ENCODE results near the gene SPTBN4.
A peak's percentile ranks its signal among the peaks of the same experiment; 100 is the strongest.
"Not testable (repeated sequence)": the region's sequence is repeated elsewhere in the genome, so short reads cannot be mapped to it uniquely, and the experiment has no call there.

The SPTBN4 gene

DNA sequence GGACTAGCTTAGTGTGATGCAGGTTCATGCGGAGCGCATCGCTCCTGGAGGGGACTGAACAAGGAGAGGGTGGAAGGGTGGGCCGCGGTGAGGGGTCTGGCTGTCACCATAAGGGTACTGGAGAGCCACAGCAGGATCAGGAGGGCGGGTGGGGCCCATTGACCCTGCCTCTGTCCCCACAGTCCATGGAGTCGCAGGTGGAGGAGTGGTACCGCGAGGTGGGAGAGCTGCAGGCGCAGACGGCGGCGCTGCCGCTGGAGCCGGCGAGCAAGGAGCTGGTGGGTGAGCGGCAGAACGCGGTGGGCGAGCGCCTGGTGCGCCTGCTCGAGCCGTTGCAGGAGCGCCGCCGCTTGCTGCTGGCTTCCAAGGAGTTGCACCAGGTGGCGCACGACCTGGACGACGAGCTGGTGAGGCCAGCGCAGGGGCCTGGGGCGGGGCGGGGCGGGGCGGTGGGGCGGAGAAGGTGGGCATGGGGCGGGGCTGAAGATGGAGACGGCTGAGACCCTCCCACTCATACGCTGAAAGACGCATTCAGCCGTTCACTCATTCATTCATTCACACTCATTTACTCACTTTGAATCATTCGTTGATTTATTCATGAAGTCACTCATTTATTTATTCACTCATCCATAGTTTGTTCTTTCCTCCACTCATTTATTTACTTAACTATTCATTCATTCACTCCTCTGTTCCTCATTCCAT, 82.4 kb downstream of the SPTBN4 start:
- no peaks in the 10 kb centered on the region for H3K36me3 ChIP-seq (ENCODE audit: control insufficient read depth, insufficient read depth, low read length)
- H3K27me3 ChIP-seq (ENCODE audit: control insufficient read depth, insufficient read depth, low read length): peaks cover 43% of the 10 kb centered on the region
- H3K4me3 ChIP-seq (ENCODE audit: low read depth, low read length): peak overlapping the region; percentile 55
- no peaks in the 10 kb centered on the region for H3K9me3 ChIP-seq (ENCODE audit: control insufficient read depth, insufficient read depth, low read length)
- H3K9ac ChIP-seq (ENCODE audit: low read depth, low read length): no peak overlapping the region
- H3K4me1 ChIP-seq (ENCODE audit: control insufficient read depth, insufficient read depth, low read length): no peaks in the 10 kb centered on the region

DNA sequence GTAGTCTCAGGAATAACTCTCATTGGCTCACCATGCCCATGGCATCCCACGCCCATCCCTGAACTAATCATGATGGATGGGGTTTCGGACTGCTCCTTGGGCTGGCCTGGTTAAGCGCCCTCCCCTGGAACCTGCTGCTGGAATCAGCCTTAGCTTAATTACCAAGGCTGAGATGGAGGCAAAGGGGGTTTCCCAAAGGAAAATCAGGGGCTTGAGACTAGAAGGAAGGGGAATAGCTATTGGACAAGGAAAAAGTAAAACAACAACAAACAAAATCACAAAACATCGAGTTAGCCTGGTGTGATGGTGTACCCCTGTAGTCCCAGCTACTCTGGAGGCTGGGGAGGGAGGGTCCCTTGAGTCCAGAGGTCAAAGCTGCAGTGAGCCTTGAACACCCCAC, 84.2 kb downstream of the SPTBN4 start:
- no peaks in the 10 kb centered on the region for H3K4me1 ChIP-seq (ENCODE audit: control insufficient read depth, insufficient read depth, low read length)
- no peaks in the 10 kb centered on the region for H3K9me3 ChIP-seq (ENCODE audit: control insufficient read depth, insufficient read depth, low read length)
- no peaks in the 10 kb centered on the region for H3K36me3 ChIP-seq (ENCODE audit: control insufficient read depth, insufficient read depth, low read length)
- no peak overlapping the region for H3K4me3 ChIP-seq (ENCODE audit: low read depth, low read length)
- H3K9ac ChIP-seq (ENCODE audit: low read depth, low read length): no peak overlapping the region
- H3K27me3 ChIP-seq (ENCODE audit: control insufficient read depth, insufficient read depth, low read length): peaks cover 59% of the 10 kb centered on the region

DNA sequence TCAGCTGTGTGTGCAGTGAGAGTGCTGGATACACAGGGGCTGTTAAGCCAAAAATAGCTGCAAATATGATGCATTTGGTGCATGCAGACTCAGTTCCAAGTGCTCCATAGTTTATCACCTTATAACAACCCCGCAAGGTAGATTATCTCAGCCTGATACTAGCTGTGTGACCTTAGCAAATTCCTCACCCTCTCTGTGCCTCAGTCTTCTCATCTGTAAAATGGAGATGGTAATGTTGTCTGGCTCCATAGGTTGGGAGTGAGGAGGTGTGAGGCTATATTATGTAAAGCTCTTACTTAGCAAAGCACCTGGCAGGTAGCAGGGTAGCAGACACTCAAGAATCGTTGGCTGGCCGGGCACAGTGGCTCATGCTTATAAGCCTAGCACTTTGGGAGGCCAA, 86.0 kb downstream of the SPTBN4 start:
- H3K9ac ChIP-seq (ENCODE audit: low read depth, low read length): no peak overlapping the region
- peaks cover 60% of the 10 kb centered on the region for H3K27me3 ChIP-seq (ENCODE audit: control insufficient read depth, insufficient read depth, low read length)
- H3K36me3 ChIP-seq (ENCODE audit: control insufficient read depth, insufficient read depth, low read length): no peaks in the 10 kb centered on the region

DNA sequence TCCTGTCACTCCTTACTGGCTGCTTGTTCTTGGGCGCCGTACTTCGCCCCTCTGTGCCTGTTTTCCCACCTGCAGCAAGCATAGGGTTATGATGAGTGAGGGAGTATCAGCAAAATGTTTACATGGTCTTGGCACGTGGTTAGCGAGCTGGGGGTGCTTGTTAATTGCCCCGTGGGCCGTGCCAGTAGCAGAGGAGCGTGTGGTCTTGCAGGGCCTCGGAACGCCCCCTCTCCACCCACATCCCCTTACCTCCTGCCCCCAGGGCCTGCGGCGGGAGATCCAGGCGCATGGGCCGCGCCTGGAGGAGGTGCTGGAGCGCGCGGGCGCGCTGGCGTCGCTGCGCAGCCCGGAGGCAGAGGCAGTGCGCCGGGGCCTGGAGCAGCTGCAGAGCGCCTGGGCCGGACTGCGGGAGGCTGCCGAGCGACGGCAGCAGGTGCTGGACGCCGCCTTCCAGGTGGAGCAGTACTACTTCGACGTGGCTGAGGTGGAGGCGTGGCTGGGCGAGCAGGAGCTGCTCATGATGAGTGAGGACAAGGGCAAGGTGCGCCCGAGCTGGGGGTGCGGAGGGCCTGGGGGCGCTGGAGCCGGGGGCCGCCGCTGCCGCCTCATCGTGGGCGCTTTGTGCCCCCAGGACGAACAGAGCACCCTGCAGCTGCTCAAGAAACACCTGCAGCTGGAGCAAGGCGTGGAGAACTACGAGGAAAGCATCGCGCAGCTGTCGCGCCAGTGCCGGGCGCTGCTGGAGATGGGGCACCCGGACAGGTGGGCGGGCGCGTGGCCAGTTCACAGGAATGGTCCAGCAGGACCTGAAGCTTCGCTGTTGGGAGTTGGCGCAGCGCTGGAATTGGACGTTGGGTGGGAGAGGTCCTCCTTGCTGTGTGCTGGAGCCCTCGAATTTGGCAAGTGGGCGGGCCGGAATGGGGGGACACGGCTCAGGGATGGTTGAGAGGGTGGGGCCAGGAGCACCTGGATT, 87.4 kb downstream of the SPTBN4 start:
- no peak overlapping the region for H3K9ac ChIP-seq (ENCODE audit: low read depth, low read length)
- H3K9me3 ChIP-seq (ENCODE audit: control insufficient read depth, insufficient read depth, low read length): no peaks in the 10 kb centered on the region
- no peaks in the 10 kb centered on the region for H3K4me1 ChIP-seq (ENCODE audit: control insufficient read depth, insufficient read depth, low read length)
- H3K27me3 ChIP-seq (ENCODE audit: control insufficient read depth, insufficient read depth, low read length): peaks cover 48% of the 10 kb centered on the region
- peak overlapping the region; percentile 37 for H3K4me3 ChIP-seq (ENCODE audit: low read depth, low read length)
- H3K36me3 ChIP-seq (ENCODE audit: control insufficient read depth, insufficient read depth, low read length): no peaks in the 10 kb centered on the region

More for the DNA sequence above, 86.0 kb downstream of the SPTBN4 start:
- Histone ChIP-seq H3K9me3 (ENCODE audit: control insufficient read depth, insufficient read depth, low read length) (no peaks in the 10 kb centered on the region), H3K4me1 (ENCODE audit: control insufficient read depth, insufficient read depth, low read length) (no peaks in the 10 kb centered on the region), H3K4me3 (ENCODE audit: low read depth, low read length) (no peak overlapping the region)

DNA sequence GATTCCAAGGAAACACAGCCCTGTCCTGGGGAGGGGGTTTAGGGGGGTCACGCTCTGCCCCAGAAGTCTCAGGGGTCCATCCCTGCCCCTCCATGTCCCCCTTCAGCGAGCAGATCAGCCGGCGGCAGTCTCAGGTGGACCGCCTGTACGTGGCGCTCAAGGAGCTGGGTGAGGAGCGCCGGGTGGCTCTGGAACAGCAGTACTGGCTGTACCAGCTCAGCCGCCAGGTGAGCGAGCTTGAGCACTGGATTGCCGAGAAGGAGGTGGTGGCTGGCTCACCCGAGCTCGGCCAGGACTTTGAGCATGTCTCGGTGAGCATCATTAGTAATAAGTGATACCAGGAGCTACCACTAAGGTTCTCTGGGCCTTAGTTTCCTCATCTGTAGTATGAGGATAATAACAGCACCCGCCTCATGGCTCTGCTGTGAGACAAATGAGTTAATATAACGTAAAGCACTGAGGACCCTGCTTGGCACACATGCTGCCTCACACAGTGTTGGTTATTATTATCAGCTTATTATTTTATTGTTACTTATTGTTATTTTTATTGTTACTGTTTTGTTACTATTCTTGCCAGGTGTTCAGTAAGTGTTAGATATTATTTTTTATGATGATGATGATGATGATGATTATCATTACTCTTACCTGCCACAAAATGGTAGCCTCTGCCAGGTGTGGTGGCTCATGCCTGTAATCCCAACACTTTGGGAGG, 89.3 kb downstream of the SPTBN4 start:
- Histone ChIP-seq H3K36me3 (ENCODE audit: control insufficient read depth, insufficient read depth, low read length) (no peaks in the 10 kb centered on the region), H3K4me1 (ENCODE audit: control insufficient read depth, insufficient read depth, low read length) (no peaks in the 10 kb centered on the region), H3K4me3 (ENCODE audit: low read depth, low read length) (no peak overlapping the region), H3K9ac (ENCODE audit: low read depth, low read length) (no peak overlapping the region), H3K9me3 (ENCODE audit: control insufficient read depth, insufficient read depth, low read length) (no peaks in the 10 kb centered on the region), H3K27me3 (ENCODE audit: control insufficient read depth, insufficient read depth, low read length) (peaks cover 47% of the 10 kb centered on the region)

DNA sequence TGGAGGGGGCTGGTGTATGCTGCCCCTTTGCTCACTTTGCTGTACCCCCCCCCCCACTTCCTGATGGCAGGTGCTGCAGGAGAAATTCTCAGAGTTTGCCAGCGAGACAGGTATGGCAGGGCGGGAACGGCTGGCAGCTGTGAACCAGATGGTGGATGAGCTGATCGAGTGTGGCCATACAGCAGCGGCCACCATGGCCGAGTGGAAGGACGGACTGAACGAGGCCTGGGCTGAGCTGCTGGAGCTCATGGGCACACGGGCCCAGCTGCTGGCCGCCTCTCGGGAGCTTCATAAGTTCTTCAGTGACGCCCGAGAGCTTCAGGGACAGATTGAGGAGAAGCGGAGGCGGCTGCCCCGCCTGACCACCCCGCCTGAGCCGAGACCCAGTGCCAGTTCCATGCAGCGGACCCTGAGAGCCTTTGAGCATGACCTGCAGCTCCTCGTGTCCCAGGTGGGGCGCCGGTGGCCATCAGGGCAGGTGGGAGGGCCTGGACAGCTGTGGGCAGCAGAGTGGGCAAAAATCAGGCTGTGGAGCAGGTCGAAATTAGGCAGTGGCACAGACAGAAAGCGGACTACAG, 90.2 kb downstream of the SPTBN4 start:
- Histone ChIP-seq H3K4me3 (ENCODE audit: low read depth, low read length) (no peak overlapping the region), H3K9ac (ENCODE audit: low read depth, low read length) (no peak overlapping the region), H3K27me3 (ENCODE audit: control insufficient read depth, insufficient read depth, low read length) (peaks cover 48% of the 10 kb centered on the region), H3K9me3 (ENCODE audit: control insufficient read depth, insufficient read depth, low read length) (no peaks in the 10 kb centered on the region), H3K36me3 (ENCODE audit: control insufficient read depth, insufficient read depth, low read length) (no peaks in the 10 kb centered on the region), H3K4me1 (ENCODE audit: control insufficient read depth, insufficient read depth, low read length) (no peaks in the 10 kb centered on the region)

DNA sequence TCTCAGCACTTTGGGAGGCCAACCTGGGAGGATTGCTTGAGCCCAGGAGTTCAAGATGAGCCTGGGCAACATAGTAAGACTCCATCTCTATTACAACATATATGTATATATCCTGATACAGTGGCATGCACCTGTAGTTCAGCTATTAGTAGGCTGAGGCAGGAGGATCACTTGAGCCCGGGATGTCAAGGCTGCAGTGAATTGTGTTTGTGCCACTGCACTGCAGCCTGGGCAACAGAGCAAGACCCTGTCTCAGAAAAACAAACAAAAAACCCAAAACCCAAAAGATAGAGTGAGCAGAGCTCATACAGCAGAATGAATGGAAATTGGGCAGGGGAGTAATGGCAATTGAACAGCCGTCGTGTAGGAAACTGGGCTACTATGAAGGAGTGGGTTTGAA, 92.6 kb downstream of the SPTBN4 start:
- Histone ChIP-seq H3K27me3 (ENCODE audit: control insufficient read depth, insufficient read depth, low read length) (peaks cover 35% of the 10 kb centered on the region), H3K36me3 (ENCODE audit: control insufficient read depth, insufficient read depth, low read length) (no peaks in the 10 kb centered on the region), H3K4me3 (ENCODE audit: low read depth, low read length) (no peak overlapping the region), H3K9ac (ENCODE audit: low read depth, low read length) (no peak overlapping the region), H3K4me1 (ENCODE audit: control insufficient read depth, insufficient read depth, low read length) (no peaks in the 10 kb centered on the region), H3K9me3 (ENCODE audit: control insufficient read depth, insufficient read depth, low read length) (no peaks in the 10 kb centered on the region)

DNA sequence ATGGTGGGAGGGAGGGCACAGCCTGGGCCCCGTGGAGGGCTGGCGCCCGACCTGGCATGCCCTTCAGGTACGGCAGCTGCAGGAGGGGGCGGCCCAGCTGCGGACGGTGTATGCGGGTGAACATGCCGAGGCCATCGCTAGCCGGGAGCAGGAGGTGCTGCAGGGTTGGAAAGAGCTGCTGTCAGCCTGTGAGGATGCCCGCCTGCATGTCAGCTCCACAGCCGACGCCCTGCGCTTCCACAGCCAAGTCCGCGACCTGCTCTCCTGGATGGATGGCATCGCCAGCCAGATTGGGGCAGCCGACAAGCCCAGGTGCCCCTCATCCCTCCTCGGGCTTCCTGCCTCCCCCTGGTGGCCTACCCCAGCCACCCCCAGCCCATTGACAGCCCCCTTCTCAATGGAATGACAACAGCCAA, 93.3 kb downstream of the SPTBN4 start:
- Histone ChIP-seq H3K9me3 (ENCODE audit: control insufficient read depth, insufficient read depth, low read length) (no peaks in the 10 kb centered on the region), H3K4me1 (ENCODE audit: control insufficient read depth, insufficient read depth, low read length) (no peaks in the 10 kb centered on the region), H3K9ac (ENCODE audit: low read depth, low read length) (no peak overlapping the region), H3K27me3 (ENCODE audit: control insufficient read depth, insufficient read depth, low read length) (peaks cover 30% of the 10 kb centered on the region), H3K36me3 (ENCODE audit: control insufficient read depth, insufficient read depth, low read length) (no peaks in the 10 kb centered on the region), H3K4me3 (ENCODE audit: low read depth, low read length) (no peak overlapping the region)

DNA sequence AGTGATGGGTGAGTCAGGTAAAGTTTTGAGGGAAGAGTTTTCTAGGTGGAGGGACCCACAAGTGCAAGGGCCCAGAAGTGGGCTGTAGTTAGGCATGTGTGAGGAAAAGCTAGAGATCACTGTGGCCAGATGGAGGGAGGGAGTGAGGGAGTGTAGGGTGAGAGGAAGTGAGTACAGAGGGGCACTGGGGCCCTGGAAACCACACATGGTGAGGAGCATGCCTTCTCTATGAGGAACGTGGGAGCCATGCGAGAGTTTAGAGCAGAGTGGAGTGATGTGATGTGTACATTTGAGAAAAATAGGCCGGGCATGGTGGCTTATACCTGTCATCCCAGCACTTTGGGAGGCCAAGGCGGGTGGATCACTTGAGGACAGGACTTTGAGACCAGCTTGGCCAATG, 95.1 kb downstream of the SPTBN4 start:
- Histone ChIP-seq H3K36me3 (ENCODE audit: control insufficient read depth, insufficient read depth, low read length) (no peaks in the 10 kb centered on the region), H3K27me3 (ENCODE audit: control insufficient read depth, insufficient read depth, low read length) (peaks cover 37% of the 10 kb centered on the region)

DNA sequence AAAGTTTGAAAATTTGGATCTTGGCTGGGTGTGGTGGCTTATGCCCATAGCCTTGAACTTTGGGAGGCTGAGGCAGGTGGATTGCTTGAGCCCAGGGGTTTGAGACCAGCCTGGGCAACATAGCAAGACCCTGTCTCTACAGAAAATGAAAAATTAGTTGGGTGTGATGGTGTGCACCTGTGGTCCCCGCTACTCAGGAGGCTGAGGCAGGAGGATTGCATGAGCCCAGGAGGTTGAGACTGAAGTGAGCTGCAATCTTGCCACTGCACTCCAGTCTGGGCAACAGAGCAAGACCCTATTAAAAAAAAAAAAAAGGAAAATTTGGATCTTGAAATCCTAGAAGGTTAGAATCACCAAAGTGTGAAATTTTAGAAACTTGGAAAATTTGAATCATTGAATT, 97.7 kb downstream of the SPTBN4 start:
- peaks cover 59% of the 10 kb centered on the region for H3K27me3 ChIP-seq (ENCODE audit: control insufficient read depth, insufficient read depth, low read length)
- not testable (repeated sequence) for H3K4me1 ChIP-seq (ENCODE audit: control insufficient read depth, insufficient read depth, low read length); H3K9ac ChIP-seq (ENCODE audit: low read depth, low read length)

More for the DNA sequence above, 95.1 kb downstream of the SPTBN4 start:
- H3K9ac ChIP-seq (ENCODE audit: low read depth, low read length): no peak overlapping the region
- no peaks in the 10 kb centered on the region for H3K4me1 ChIP-seq (ENCODE audit: control insufficient read depth, insufficient read depth, low read length)
- no peak overlapping the region for H3K4me3 ChIP-seq (ENCODE audit: low read depth, low read length)
- no peaks in the 10 kb centered on the region for H3K9me3 ChIP-seq (ENCODE audit: control insufficient read depth, insufficient read depth, low read length)

DNA sequence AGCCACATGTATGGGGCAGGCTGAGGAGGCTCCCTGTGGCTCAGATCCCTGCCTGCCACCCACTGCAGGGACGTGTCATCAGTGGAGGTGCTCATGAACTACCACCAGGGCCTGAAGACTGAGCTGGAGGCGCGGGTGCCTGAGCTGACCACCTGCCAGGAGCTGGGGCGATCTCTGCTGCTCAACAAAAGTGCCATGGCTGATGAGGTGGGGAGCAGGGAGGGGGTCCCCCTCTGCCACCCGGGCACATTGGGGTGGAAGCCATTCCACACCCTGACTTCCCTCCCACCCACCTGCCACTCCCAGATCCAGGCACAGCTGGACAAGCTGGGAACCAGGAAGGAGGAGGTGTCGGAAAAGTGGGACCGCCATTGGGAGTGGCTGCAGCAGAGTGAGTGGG, 98.6 kb downstream of the SPTBN4 start:
- Histone ChIP-seq H3K9ac (ENCODE audit: low read depth, low read length) (no peak overlapping the region), H3K27me3 (ENCODE audit: control insufficient read depth, insufficient read depth, low read length) (peaks cover 66% of the 10 kb centered on the region), H3K4me1 (ENCODE audit: control insufficient read depth, insufficient read depth, low read length) (no peaks in the 10 kb centered on the region), H3K36me3 (ENCODE audit: control insufficient read depth, insufficient read depth, low read length) (no peaks in the 10 kb centered on the region), H3K9me3 (ENCODE audit: control insufficient read depth, insufficient read depth, low read length) (no peaks in the 10 kb centered on the region), H3K4me3 (ENCODE audit: low read depth, low read length) (no peak overlapping the region)

More for the DNA sequence above, 97.7 kb downstream of the SPTBN4 start:
- not testable (repeated sequence) for H3K9me3 ChIP-seq (ENCODE audit: control insufficient read depth, insufficient read depth, low read length); H3K4me3 ChIP-seq (ENCODE audit: low read depth, low read length); H3K36me3 ChIP-seq (ENCODE audit: control insufficient read depth, insufficient read depth, low read length)

Measured in iPS-15b (cell line).